HepG2 (cell line): ENCODE measurements around the gene VKORC1. TPM values are rescaled to one million over a fixed set of nuclear protein-coding genes. Genes with fewer than 3 reads are reported as not detected.

Source experiments
- BCL6 ChIP-seq: IDR thresholded peaks from 2 replicates; pipeline ENCODE4 v1.6.1; 2016; ENCODE audit warnings: missing genetic modification reagents, missing compliant biosample characterization
- ELK4 ChIP-seq: sonication (generic); formaldehyde crosslinking; IDR thresholded peaks from 2 replicates; pipeline ENCODE4 v1.9.0; 2021; ENCODE audit warnings: missing genetic modification reagents, borderline replicate concordance
- EZH2 ChIP-seq: conservative IDR thresholded peaks from 2 replicates; pipeline ENCODE4 v1.6.1; 2012; ENCODE audit warnings: mild to moderate bottlenecking, low read depth, low read length, moderate library complexity
- GLI4 ChIP-seq: sonication (generic); formaldehyde crosslinking; IDR thresholded peaks from 2 replicates; pipeline ENCODE4 v1.5.1; 2020; ENCODE audit warnings: missing genetic modification reagents, mild to moderate bottlenecking, moderate library complexity, borderline replicate concordance
- JDP2 ChIP-seq: sonication (generic); formaldehyde crosslinking; IDR thresholded peaks from 2 replicates; pipeline ENCODE4 v1.8.1; 2022; ENCODE audit warnings: missing genetic modification reagents, borderline replicate concordance
- KMT2A ChIP-seq: sonication (generic); formaldehyde crosslinking; IDR thresholded peaks from 2 replicates; pipeline ENCODE4 v1.4.0; 2020; ENCODE audit warnings: missing genetic modification reagents
- MEF2D ChIP-seq: sonication (generic); formaldehyde crosslinking; IDR thresholded peaks from 2 replicates; pipeline ENCODE4 v1.5.1; 2020; ENCODE audit warnings: mild to moderate bottlenecking, missing genetic modification reagents
- POGZ ChIP-seq: sonication (generic); formaldehyde crosslinking; IDR thresholded peaks from 2 replicates; pipeline ENCODE4 v1.4.0; 2020; ENCODE audit warnings: mild to moderate bottlenecking, missing genetic modification reagents
- RXRA ChIP-seq: sonication (generic); formaldehyde crosslinking; IDR thresholded peaks from 2 replicates; pipeline ENCODE4 v1.5.1; 2020; ENCODE audit warnings: missing genetic modification reagents
- SAFB2 ChIP-seq: sonication (generic); formaldehyde crosslinking; IDR thresholded peaks from 2 replicates; pipeline ENCODE4 v1.5.1; 2020; ENCODE audit warnings: missing genetic modification reagents, low read depth, mild to moderate bottlenecking, borderline replicate concordance
- U2AF2 ChIP-seq: fragments of 200-400 bp; formaldehyde crosslinking; IDR thresholded peaks from 2 replicates; pipeline ENCODE4 v1.6.1; 2017; ENCODE audit warnings: low read depth, mild to moderate bottlenecking, low read length
- ZBTB42 ChIP-seq: sonication (generic); formaldehyde crosslinking; IDR thresholded peaks from 2 replicates; pipeline ENCODE4 v1.5.0; 2020; ENCODE audit warnings: mild to moderate bottlenecking, missing genetic modification reagents
- ZBTB44 ChIP-seq: sonication (generic); formaldehyde crosslinking; IDR thresholded peaks from 2 replicates; pipeline ENCODE4 v1.4.0; 2020; ENCODE audit warnings: missing genetic modification reagents
- ZFYVE20 ChIP-seq: sonication (generic); formaldehyde crosslinking; IDR thresholded peaks from 2 replicates; pipeline ENCODE4 v1.8.0; 2023; ENCODE audit warnings: low read depth, mild to moderate bottlenecking, moderate library complexity, missing genetic modification reagents, borderline replicate concordance
- ZNF350 ChIP-seq: sonication (generic); formaldehyde crosslinking; IDR thresholded peaks from 2 replicates; pipeline ENCODE4 v1.4.0; 2020; ENCODE audit warnings: mild to moderate bottlenecking, low read depth, missing genetic modification reagents, borderline replicate concordance
- ZNF549 ChIP-seq: sonication (generic); formaldehyde crosslinking; IDR thresholded peaks from 2 replicates; pipeline ENCODE4 v1.5.0; 2020; ENCODE audit warnings: missing genetic modification reagents
- ZNF570 ChIP-seq: sonication (generic); formaldehyde crosslinking; IDR thresholded peaks from 2 replicates; pipeline ENCODE4 v1.4.0; 2020; ENCODE audit warnings: mild to moderate bottlenecking, missing genetic modification reagents, borderline replicate concordance
- ZNF629 ChIP-seq: sonication (generic); formaldehyde crosslinking; conservative IDR thresholded peaks from 2 replicates; pipeline ENCODE4 v1.5.0; 2020; ENCODE audit warnings: missing genetic modification reagents
- ZNF678 ChIP-seq: sonication (generic); formaldehyde crosslinking; IDR thresholded peaks from 2 replicates; pipeline ENCODE4 v1.4.0; 2020; ENCODE audit warnings: mild to moderate bottlenecking, missing genetic modification reagents
- ZNF747 ChIP-seq: sonication (generic); formaldehyde crosslinking; IDR thresholded peaks from 2 replicates; pipeline ENCODE4 v1.8.1; 2023; ENCODE audit warnings: missing genetic modification reagents, mild to moderate bottlenecking, borderline replicate concordance
- polyA plus RNA-seq, 8 experiments: library from polyadenylated mRNA; depleted of rRNA in 3 of 8; stranded (reverse) in 7 of 8; unstranded in 1 of 8; fragments of >200 nt; fragmentation: Illumina TruSeq in 4 of 8; extraction: Trizol in 4 of 8; gene quantifications; 2 replicates each; pipeline versions ENCODE4 v1.2.1 to v1.2.3, GENCODE V29; 2011 to 2016; ENCODE audit warnings: low read depth in 4 of 8, missing spikeins in 1 of 8, mixed read lengths in 1 of 8; ENCODE audit not compliant: insufficient read depth in 1 of 8
- total RNA-seq, 5 experiments: library from RNA; depleted of rRNA; stranded (reverse); fragments of >200 nt; fragmentation: Illumina TruSeq; extraction: Trizol; gene quantifications; 2 replicates each; pipeline ENCODE4 v1.2.3, GENCODE V29; 2016; ENCODE audit warnings: low read depth in 1 of 5
- TF ChIP-seq, protein P1 (sequence below): sonication (generic); formaldehyde crosslinking; IDR thresholded peaks from 2 replicates; pipeline ENCODE4 v1.4.0; 2020; ENCODE audit warnings: missing genetic modification reagents

The VKORC1 gene
- total and polyA plus RNA-seq, 2 of the 13 experiments (the other 11 are each of a cell fraction or from before 2014, with no cell fraction given): 141 to 615 TPM

DNA sequence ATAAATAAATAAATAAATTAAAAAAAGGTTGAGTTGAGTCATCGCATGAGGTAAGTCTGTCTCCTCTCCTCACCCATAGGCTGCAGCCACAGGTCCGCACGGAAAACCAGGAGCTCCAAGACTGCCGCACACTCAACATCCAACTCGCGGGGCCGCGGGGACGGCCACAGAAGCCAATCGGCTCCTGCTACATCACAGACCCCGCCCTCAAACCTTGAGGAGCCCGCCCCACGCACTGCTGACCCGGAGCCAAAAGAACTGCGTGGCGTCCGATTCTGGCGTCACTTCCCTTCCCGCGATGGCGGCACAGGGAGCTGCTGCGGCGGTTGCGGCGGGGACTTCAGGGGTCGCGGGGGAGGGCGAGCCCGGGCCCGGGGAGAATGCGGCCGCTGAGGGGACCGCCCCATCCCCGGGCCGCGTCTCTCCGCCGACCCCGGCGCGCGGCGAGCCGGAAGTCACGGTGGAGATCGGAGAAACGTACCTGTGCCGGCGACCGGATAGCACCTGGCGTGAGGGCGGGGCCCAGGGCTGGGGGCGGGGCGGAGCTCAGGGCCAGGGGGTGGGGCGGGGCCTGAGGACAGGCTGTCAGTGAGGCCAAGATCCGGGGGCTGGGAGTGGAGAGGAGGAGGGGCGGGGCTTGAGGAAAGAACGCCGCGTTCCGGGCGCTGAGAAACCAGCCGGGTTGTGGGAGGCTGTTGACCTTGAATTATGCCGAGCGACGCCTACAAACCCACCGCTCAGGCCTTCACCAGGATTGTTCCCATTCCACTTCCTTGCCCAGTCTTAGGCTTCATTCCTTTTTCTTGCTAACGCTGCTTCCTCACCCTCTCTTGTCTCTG, 23.0 kb upstream of the VKORC1 start, which contains the start of gene KAT8 (continued):
- TF ChIP-seq ZFYVE20: 0 out of 2 replicates have a peak, but pooled peaks have one; percentile 79
- TF ChIP-seq U2AF2: no peak
- no peak for TF ChIP-seq ZNF629 (CRISPR knock-in tag)
- no peak for TF ChIP-seq ELK4 (CRISPR knock-in tag)
- peak; percentile 46; the same call in 1 of the 2 replicates for TF ChIP-seq RXRA (CRISPR knock-in tag)
- TF ChIP-seq ZBTB44 (CRISPR knock-in tag): peak; percentile 72; the same call in 1 of the 2 replicates
- TF ChIP-seq ZNF747: no peak; the same call in 1 of the 2 replicates
- no peak; the same call in 1 of the 2 replicates for TF ChIP-seq GLI4
- peak; percentile 37; the same call in 1 of the 2 replicates for TF ChIP-seq BCL6 (CRISPR knock-in tag)
- peak; percentile 35 for TF ChIP-seq ZNF350
- TF ChIP-seq JDP2 (CRISPR knock-in tag): no peak
- TF ChIP-seq ZNF570 (CRISPR knock-in tag): no peak; the same call in 1 of the 2 replicates
- peak; percentile 82; the same call in 1 of the 2 replicates for TF ChIP-seq KMT2A
- no peak for TF ChIP-seq ZNF678 (CRISPR knock-in tag)
- TF ChIP-seq SAFB2 (CRISPR knock-in tag): no peak; the same call in 1 of the 2 replicates
- 0 out of 2 replicates have a peak, but pooled peaks have one; percentile 22 for TF ChIP-seq POGZ (CRISPR knock-in tag)
- TF ChIP-seq MEF2D (CRISPR knock-in tag): peak; percentile 45; the same call in 1 of the 2 replicates
- TF ChIP-seq, protein P1, sequence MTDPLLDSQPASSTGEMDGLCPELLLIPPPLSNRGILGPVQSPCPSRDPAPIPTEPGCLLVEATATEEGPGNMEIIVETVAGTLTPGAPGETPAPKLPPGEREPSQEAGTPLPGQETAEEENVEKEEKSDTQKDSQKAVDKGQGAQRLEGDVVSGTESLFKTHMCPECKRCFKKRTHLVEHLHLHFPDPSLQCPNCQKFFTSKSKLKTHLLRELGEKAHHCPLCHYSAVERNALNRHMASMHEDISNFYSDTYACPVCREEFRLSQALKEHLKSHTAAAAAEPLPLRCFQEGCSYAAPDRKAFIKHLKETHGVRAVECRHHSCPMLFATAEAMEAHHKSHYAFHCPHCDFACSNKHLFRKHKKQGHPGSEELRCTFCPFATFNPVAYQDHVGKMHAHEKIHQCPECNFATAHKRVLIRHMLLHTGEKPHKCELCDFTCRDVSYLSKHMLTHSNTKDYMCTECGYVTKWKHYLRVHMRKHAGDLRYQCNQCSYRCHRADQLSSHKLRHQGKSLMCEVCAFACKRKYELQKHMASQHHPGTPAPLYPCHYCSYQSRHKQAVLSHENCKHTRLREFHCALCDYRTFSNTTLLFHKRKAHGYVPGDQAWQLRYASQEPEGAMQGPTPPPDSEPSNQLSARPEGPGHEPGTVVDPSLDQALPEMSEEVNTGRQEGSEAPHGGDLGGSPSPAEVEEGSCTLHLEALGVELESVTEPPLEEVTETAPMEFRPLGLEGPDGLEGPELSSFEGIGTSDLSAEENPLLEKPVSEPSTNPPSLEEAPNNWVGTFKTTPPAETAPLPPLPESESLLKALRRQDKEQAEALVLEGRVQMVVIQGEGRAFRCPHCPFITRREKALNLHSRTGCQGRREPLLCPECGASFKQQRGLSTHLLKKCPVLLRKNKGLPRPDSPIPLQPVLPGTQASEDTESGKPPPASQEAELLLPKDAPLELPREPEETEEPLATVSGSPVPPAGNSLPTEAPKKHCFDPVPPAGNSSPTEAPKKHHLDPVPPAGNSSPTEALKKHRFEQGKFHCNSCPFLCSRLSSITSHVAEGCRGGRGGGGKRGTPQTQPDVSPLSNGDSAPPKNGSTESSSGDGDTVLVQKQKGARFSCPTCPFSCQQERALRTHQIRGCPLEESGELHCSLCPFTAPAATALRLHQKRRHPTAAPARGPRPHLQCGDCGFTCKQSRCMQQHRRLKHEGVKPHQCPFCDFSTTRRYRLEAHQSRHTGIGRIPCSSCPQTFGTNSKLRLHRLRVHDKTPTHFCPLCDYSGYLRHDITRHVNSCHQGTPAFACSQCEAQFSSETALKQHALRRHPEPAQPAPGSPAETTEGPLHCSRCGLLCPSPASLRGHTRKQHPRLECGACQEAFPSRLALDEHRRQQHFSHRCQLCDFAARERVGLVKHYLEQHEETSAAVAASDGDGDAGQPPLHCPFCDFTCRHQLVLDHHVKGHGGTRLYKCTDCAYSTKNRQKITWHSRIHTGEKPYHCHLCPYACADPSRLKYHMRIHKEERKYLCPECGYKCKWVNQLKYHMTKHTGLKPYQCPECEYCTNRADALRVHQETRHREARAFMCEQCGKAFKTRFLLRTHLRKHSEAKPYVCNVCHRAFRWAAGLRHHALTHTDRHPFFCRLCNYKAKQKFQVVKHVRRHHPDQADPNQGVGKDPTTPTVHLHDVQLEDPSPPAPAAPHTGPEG (CRISPR knock-in tag): 0 out of 2 replicates have a peak, but pooled peaks have one; percentile 64
- no peak for TF ChIP-seq ZBTB42 (CRISPR knock-in tag)
- no peak for TF ChIP-seq ZNF549 (CRISPR knock-in tag)
- no peak for TF ChIP-seq EZH2
